T-helper 22 cell (primary cell): Measurements from ENCODE around the gene OSBPL2.

Experiments
- DNase-seq: peaks from one replicate; pipeline ENCODE4 v3.0.0-alpha.2; 2020; ENCODE audit warnings: low read depth

OSBPL2 gene

GRCh38 chr20:62258499-62259293, 20.4 kb downstream of the OSBPL2 start:
- DNase-seq, result no peak

GRCh38 chr20:62259294-62259565, 20.9 kb downstream of the OSBPL2 start:
- no peak for DNase-seq

- no peak for DNase-seq
Measured at GRCh38 chr20:62262064-62262463, 23.7 kb downstream of the OSBPL2 start.

GRCh38 chr20:62263396-62263795, 25.1 kb downstream of the OSBPL2 start:
- DNase-seq, result no peak

- no peak for DNase-seq
Measured at GRCh38 chr20:62265365-62265764, 27.0 kb downstream of the OSBPL2 start.

GRCh38 chr20:62266340-62266739, 28.0 kb downstream of the OSBPL2 start:
- no peak for DNase-seq

- no peak for DNase-seq
Measured at GRCh38 chr20:62266851-62267250, 28.5 kb downstream of the OSBPL2 start.

- DNase-seq, result no peak
Measured at GRCh38 chr20:62267543-62267942, 29.2 kb downstream of the OSBPL2 start.

GRCh38 chr20:62268228-62268900, 30.0 kb downstream of the OSBPL2 start:
- DNase-seq, result no peak

GRCh38 chr20:62269378-62269777, 31.1 kb downstream of the OSBPL2 start:
- DNase-seq, result no peak

GRCh38 chr20:62269871-62270270, 31.6 kb downstream of the OSBPL2 start:
- no peak for DNase-seq

- DNase-seq, result no peak
Measured at GRCh38 chr20:62272200-62272599, 33.9 kb downstream of the OSBPL2 start.

- DNase-seq, result no peak
Measured at GRCh38 chr20:62273416-62273815, 35.1 kb downstream of the OSBPL2 start.

GRCh38 chr20:62274332-62274950, 36.1 kb downstream of the OSBPL2 start:
- DNase-seq, result no peak

GRCh38 chr20:62275219-62275618, 36.9 kb downstream of the OSBPL2 start:
- no peak for DNase-seq

- DNase-seq, result no peak
Measured at GRCh38 chr20:62276439-62276838, 38.1 kb downstream of the OSBPL2 start.

GRCh38 chr20:62277253-62277652, 38.9 kb downstream of the OSBPL2 start:
- DNase-seq, result no peak

GRCh38 chr20:62280303-62280702, 42.0 kb downstream of the OSBPL2 start:
- DNase-seq, result no peak

- no peak for DNase-seq
Measured at GRCh38 chr20:62281161-62281933, 43.0 kb downstream of the OSBPL2 start.

- no peak for DNase-seq
Measured at GRCh38 chr20:62282103-62282502, 43.8 kb downstream of the OSBPL2 start.

- DNase-seq, result no peak
Measured at GRCh38 chr20:62282877-62283503, 44.7 kb downstream of the OSBPL2 start.

GRCh38 chr20:62284448-62284847, 46.1 kb downstream of the OSBPL2 start:
- no peak for DNase-seq
